GM21526 (cell line): ENCODE measurements around the gene SPAG17.
"Not testable (repeated sequence)": the region's sequence is repeated elsewhere in the genome, so short reads cannot be mapped to it uniquely, and the experiment has no call there.

Experiments
- ATAC-seq: cut with Tn5 transposase; IDR thresholded peaks from one replicate; pipeline ENCODE4 v1.9.1; 2021; ENCODE audit warnings: moderate library complexity; ENCODE audit not compliant: unreplicated experiment, low FRiP score

The SPAG17 gene

DNA sequence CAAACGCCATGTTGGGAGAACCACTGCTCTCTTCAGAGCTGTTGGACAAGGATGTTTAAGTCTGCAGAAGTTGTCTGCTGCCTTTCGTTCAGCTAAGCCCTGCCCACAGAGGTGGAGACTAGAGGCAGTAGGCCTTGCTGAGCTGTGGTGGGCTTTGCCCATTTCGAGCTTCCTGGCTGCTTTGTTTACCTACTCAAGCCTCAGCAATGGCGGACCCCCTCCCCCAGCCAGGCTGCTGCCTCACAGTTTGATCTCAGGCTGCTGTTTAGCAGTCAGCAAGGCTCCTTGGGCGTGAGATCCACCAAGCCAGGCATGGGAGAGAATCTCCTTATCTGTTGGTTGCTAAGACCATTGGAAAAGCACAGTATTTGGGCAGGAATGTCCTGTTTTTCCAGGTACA is 180.7 kb downstream of the SPAG17 start:
- ATAC-seq: no peak

DNA sequence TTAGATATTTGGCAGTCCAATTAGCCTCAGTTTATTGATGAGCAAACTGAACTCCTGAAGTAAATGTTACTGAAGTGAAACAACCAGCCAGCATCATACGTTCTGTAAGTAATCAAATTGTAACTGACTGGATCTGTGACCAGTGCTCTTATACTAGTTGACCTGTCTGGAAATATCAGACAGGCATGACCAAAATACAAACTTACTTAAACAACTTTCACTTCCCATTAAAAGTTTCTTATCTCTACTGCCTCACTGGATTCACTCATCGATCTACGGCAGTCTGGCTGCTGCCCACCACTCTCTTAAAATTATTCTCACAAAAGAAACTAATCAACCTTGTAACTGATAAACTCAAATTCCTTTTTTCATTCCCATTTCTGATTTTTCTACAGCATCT is 199.1 kb downstream of the SPAG17 start:
- no peak for ATAC-seq

DNA sequence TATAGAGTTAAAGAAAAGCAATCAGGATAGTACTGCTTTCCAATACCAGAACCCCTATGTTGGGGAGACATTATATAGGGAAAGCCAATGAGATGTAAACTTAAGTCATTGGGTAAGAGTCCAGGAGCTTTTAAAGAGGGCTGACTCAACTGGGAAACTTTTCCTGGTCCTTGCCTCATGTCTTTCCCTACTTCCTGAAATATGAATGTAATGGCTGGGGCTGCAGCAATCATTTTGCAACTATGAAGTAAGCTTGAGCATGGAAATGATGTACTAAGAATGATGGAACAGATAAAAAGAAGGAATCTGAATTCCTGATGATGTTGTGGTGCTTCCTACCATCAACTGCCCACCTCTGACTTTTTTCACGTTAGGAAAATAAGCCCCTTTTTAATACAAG is 199.8 kb downstream of the SPAG17 start:
- no peak for ATAC-seq

- no peak for ATAC-seq
These were observed 203.4 kb downstream of the SPAG17 start for GRCh38 chr1:117981455-117982192.

DNA sequence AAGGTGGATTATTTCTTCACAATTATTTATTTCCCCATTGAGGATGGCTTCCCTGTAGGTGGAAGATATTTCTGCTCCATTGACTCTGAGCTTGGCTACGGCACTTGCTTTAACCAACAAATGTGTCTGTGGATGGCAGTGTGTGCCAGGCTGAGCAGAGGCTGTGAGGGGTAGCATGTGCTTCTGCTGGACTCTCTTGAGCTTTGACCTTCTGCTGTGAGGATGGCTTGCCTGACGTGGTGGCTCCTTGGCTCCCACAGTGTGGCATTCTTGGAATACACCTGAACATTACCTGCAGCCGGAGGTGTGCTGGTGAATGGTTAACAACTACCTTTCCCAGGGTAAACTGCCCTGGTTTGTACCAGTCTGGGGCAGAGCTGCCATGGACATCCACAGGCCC is 208.6 kb downstream of the SPAG17 start:
- ATAC-seq: no peak

DNA sequence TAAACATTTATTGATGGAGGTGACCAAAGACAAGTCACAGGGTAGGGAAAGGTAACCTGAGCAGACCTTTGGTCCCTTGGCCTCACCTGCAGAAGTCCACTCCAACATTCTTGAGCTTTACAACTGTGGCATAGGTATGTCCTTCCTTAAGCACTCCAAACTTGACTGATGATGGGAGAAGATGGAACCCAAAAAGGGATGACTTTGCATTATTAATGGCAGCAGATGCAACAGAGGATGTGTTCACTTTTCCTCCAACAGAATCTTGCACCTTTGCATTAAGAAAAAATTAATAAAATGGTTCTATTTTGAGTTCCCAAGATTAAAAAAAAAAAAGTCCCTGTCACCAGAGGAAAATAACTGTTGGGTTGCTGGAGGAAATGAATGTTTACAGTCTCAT is 213.3 kb downstream of the SPAG17 start:
- ATAC-seq: no peak

DNA sequence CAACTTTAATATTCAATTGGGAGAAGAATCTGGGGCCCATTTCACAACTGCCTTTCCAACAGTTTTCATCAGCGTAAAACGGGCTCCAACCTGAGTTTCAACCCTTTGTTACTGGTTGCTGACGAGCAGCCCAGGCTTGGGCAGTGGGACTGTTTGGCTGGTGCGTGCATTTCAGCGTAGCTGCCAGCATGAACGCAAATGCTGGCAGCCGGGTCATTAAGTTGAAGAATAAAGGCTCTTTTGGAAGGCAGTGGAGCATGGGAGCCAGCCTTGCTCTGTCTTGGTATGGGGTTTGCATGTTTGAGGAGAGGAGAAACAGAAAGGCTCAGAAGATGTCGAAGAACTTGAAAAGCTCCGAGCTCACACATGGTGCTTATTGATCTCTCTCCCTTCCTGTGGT is 214.8 kb downstream of the SPAG17 start:
- ATAC-seq: no peak

- ATAC-seq: no peak
These were observed 217.1 kb downstream of the SPAG17 start for GRCh38 chr1:117967881-117968280.

DNA sequence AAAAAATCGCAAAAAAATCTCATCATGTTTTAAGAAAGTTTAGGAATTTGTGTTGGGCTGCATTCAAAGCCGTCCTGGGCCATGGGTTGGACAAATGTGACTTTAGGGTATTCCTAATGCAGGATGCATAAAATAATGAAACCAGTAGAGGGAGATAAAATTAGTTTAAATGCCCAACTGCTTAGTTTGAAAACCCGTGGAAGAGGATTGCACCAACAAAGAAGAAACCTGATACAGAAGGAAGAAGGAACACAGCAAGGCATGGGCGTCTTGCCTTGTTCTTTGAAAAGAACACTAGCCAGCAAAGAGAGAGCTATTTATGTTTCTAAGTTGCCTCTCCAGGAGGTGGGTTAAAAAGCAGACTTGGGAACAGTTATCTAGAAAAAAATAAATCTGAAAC is 217.6 kb downstream of the SPAG17 start:
- ATAC-seq: no peak

DNA sequence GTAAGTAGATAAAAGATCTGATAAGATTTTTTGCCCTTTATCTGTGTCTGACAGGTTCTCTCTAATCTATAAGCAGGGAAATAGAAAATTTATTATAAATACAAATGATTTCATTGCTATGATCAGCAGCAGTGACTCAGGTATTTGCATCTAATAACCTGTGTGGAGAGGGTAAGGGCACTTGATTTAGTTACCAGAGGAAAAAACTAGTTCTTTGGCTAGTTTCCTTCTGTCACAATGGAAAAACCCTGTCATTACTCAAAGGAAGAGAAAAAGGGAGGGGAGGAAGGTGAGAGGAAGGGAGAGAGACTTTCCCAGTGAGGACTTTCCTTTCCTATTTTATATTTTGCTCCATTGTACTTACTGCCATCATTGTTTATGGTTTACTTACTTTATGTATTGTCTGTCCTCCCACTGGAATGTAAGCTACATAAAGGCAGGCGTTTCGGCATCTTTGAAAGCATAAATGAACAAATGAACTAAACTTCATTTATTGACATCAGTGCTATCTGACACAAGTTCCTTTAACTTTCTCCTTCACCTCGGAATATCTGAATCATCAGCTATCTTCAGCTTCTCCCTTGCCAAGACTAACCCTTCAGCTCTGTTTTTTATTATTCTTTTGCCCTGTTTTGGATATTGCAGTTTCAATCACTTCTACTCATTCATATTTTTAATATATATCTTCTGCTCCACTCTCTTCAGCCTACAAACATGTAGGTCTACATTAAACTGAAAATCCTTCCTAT is 220.6 kb downstream of the SPAG17 start:
- ATAC-seq: no peak

- no peak for ATAC-seq
These were observed 225.7 kb downstream of the SPAG17 start for GRCh38 chr1:117959364-117959763.

DNA sequence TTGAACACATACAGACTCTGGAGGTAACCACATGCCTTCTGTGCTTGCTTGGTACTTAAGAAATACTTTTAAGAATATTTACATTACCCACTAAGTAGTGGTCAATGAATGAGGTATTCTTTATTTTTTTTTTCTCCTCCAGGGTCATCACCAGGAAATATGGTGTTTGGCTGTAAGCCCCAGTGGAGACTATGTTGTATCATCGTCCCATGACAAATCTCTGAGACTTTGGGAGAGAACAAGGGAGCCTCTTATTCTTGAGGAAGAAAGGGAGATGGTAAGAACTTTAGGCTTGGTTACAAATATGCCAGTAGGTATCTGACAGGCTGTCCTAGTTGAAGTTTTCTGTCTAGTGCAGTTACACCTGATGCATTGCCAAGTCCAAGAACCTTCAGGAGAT is 232.6 kb downstream of the SPAG17 start:
- ATAC-seq: no peak

DNA sequence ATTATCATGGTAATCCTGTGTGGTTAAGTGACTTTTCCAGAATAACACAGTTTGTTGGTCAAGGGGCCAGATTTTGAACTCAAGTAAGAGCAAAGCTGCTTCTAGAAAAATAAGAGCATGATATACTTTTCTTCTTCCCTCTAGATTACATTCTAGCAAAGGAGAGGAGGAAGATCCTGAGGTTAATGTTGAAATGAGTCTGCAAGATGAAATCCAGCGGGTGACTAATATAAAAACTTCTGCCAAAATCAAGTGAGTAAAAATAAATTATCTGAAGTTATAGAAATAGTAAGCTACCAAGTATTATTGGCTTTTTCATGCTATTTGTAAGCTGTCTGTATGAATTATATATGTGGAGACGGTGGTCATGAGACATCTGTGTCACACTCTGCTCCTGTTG is 242.7 kb downstream of the SPAG17 start:
- no peak for ATAC-seq

DNA sequence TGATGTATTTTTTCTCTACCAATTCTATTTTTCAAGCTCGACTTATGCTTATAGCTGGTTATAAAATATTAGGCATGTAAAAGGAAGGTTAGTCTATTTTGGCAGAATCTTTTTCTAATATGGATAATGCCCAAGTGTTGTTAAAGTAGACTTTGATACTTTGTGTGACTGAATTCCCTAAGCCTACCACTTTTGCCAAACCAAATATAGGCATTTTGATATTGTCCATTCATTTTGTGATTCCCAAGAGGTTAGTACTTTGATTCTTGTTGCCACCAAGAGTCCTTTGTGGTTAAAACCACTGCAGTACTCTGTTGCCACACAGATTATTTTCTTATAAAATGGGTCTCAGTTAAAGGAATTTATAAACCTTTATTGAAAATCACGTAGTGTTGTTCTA is 251.3 kb downstream of the SPAG17 start:
- no peak for ATAC-seq

GRCh38 chr1:117932576-117932975 is 252.5 kb downstream of the SPAG17 start:
- ATAC-seq: no peak

DNA sequence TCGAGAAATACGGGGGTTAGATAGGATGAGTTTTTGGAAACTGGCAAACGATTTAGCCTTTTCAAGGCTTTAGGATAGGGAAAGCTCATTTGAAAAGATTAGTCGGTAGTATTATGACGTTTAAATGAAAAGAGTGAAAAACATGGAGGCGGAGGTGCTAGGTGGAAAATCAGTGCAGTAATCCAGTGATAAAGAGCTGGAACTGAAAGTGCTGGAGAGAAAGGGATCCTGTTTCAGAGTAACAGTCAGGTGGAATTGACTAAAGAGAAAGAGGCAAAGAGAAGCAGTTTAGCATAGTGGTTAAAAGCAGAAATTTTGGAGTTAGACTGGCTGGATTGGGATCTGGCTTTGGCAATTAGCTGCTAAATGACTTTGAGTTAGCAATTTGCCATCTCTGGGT is 254.5 kb downstream of the SPAG17 start:
- ATAC-seq: no peak

DNA sequence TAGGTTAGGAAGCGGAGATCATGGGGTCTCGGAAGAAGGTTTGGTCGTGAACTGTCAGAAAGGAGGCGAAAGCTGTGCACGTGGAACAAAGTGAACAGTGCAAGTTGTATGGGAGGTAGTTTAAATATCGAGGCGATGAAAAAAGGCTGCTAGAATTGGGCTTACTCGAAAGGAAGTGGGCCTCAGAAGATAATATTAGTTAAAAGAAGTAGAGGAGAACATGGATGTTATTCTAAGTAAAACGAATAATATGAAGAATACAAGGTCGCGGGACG is 254.9 kb downstream of the SPAG17 start:
- peak; percentile 3 for ATAC-seq

GRCh38 chr1:117929343-117930172 is 255.5 kb downstream of the SPAG17 start, which contains the start of the genes GDAP2 and WDR3:
TSS of gene GDAP2 (minus strand) at chr1:117929621. CDS start at chr1:117920357, 9,264 bp downstream.
TSS of gene WDR3 (plus strand) at chr1:117929739. CDS start at chr1:117933320, 3,581 bp downstream.
- peak; percentile 96 for ATAC-seq

- peak; percentile 27 for ATAC-seq
These were observed 256.1 kb downstream of the SPAG17 start for GRCh38 chr1:117928881-117929342.

GRCh38 chr1:117925981-117926380 is 259.0 kb downstream of the SPAG17 start:
- ATAC-seq: no peak

DNA sequence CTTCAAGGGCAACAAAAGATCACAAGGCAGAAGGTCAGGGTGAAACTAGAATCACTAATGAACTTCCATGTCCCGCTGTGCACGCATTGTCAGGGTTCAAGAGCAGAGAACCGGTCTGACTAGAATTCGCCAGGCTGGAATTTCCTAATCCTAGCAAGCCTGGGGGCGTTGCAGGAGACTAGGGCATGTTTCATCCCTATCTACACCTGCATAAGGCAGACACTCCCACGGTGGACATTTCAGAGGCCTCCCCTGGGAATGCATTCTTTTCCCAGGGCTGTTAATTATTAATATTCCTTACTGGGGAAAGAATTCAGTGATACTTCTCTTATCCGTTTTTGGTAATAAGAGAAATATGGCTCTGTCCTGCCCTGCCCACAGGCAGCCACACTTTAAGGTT is 262.3 kb downstream of the SPAG17 start:
- not testable (repeated sequence) for ATAC-seq
